H9 (cell line): Measurements from ENCODE around the gene TAS2R40. TPM values are rescaled to one million over a fixed set of nuclear protein-coding genes. Genes with fewer than 3 reads are reported as not detected.

Experiments
- DNase-seq: peaks from one replicate; pipeline ENCODE4 v3.0.0-alpha.2; 2017
- H2AFZ ChIP-seq: one replicate; pipeline ENCODE4 v1.6.1; 2013; ENCODE audit warnings: mild to moderate bottlenecking, low read length, control low read depth, moderate library complexity
- H2AK5ac ChIP-seq: 2 replicates; pipeline ENCODE4 v1.6.1; 2013; ENCODE audit warnings: low read length, control low read depth, mixed read lengths; ENCODE audit not compliant: insufficient read length
- H2BK120ac ChIP-seq: one replicate; pipeline ENCODE4 v1.6.1; 2013; ENCODE audit warnings: low read depth, mild to moderate bottlenecking, low read length, control low read depth, inconsistent platforms; ENCODE audit not compliant: poor library complexity, severe bottlenecking
- H2BK12ac ChIP-seq: 2 replicates; pipeline ENCODE4 v1.6.1; 2013; ENCODE audit warnings: low read length, control low read depth, mixed read lengths, low read depth; ENCODE audit not compliant: insufficient read length
- H2BK15ac ChIP-seq: 2 replicates; pipeline ENCODE4 v1.6.1; 2013; ENCODE audit warnings: low read depth, low read length, control low read depth
- H2BK20ac ChIP-seq: one replicate; pipeline ENCODE4 v1.6.1; 2013; ENCODE audit warnings: low read depth, mild to moderate bottlenecking, low read length, control low read depth, inconsistent platforms; ENCODE audit not compliant: poor library complexity, severe bottlenecking
- H2BK5ac ChIP-seq: 2 replicates; pipeline ENCODE4 v1.6.1; 2013; ENCODE audit warnings: low read length, control low read depth, mixed read lengths; ENCODE audit not compliant: insufficient read length
- H3K14ac ChIP-seq: 2 replicates; pipeline ENCODE4 v1.6.1; 2013; ENCODE audit warnings: low read length, control low read depth; ENCODE audit not compliant: insufficient read depth
- H3K18ac ChIP-seq: 2 replicates; pipeline ENCODE4 v1.6.1; 2013; ENCODE audit warnings: low read depth, mild to moderate bottlenecking, mixed read lengths, low read length, control low read depth; ENCODE audit not compliant: insufficient read length
- H3K23ac ChIP-seq: 2 replicates; pipeline ENCODE4 v1.6.1; 2013; ENCODE audit warnings: low read length, control low read depth, mixed read lengths, low read depth; ENCODE audit not compliant: insufficient read length
- H3K23me2 ChIP-seq: 2 replicates; pipeline ENCODE4 v1.6.1; 2013; ENCODE audit warnings: low read depth, mild to moderate bottlenecking, mixed read lengths, low read length, control low read depth; ENCODE audit not compliant: insufficient read length, poor library complexity, severe bottlenecking
- H3K27ac ChIP-seq: 2 replicates; pipeline ENCODE4 v1.5.1; 2013; ENCODE audit warnings: low read length, control low read depth, mixed read lengths, low read depth; ENCODE audit not compliant: insufficient read length
- H3K27me3 ChIP-seq: 2 replicates; pipeline ENCODE4 v1.6.1; 2013; ENCODE audit warnings: low read length, control low read depth, inconsistent platforms; ENCODE audit not compliant: insufficient read depth
- H3K4ac ChIP-seq: 2 replicates; pipeline ENCODE4 v1.6.1; 2013; ENCODE audit warnings: low read depth, mild to moderate bottlenecking, control low read depth, inconsistent platforms, low read length, moderate library complexity
- H3K4me1 ChIP-seq: 2 replicates; pipeline ENCODE4 v1.6.1; 2013; ENCODE audit warnings: low read length, control low read depth, inconsistent platforms; ENCODE audit not compliant: insufficient read depth
- H3K4me2 ChIP-seq: 2 replicates; pipeline ENCODE4 v1.6.1; 2013; ENCODE audit warnings: low read length, control low read depth, mixed read lengths; ENCODE audit not compliant: insufficient read length, insufficient read depth
- H3K56ac ChIP-seq: 2 replicates; pipeline ENCODE4 v1.6.1; 2013; ENCODE audit warnings: low read depth, mild to moderate bottlenecking, mixed read lengths, low read length, control low read depth; ENCODE audit not compliant: insufficient read length
- H3K79me1 ChIP-seq: 2 replicates; pipeline ENCODE4 v1.6.1; 2013; ENCODE audit warnings: low read depth, mild to moderate bottlenecking, moderate library complexity, low read length, control low read depth, inconsistent platforms; ENCODE audit not compliant: insufficient read depth, poor library complexity, severe bottlenecking
- H3K79me2 ChIP-seq: 2 replicates; pipeline ENCODE4 v1.6.1; 2013; ENCODE audit warnings: low read length, control low read depth, inconsistent platforms; ENCODE audit not compliant: insufficient read depth
- H3K9ac ChIP-seq: 2 replicates; pipeline ENCODE4 v1.6.1; 2013; ENCODE audit warnings: low read length, control low read depth, mixed read lengths; ENCODE audit not compliant: insufficient read length; ENCODE audit errors: extremely low read depth
- H3K9me3 ChIP-seq: one replicate; pipeline ENCODE4 v1.6.1; 2013; ENCODE audit warnings: low read depth, low read length, inconsistent platforms; ENCODE audit not compliant: control insufficient read depth
- H3T11ph ChIP-seq: one replicate; pipeline ENCODE4 v1.6.1; 2013; ENCODE audit warnings: mild to moderate bottlenecking, low read length, control low read depth, inconsistent platforms
- H4K20me1 ChIP-seq: one replicate; pipeline ENCODE4 v1.6.1; 2013; ENCODE audit not compliant: control insufficient read depth, insufficient read length, insufficient read depth
- H4K5ac ChIP-seq: 2 replicates; pipeline ENCODE4 v1.6.1; 2013; ENCODE audit warnings: low read depth, mild to moderate bottlenecking, mixed read lengths, low read length, control low read depth; ENCODE audit not compliant: insufficient read length
- H4K8ac ChIP-seq: replicated peaks from 2 replicates; pipeline ENCODE4 v1.6.1; 2013; ENCODE audit warnings: low read length, control low read depth, mixed read lengths, low read depth; ENCODE audit not compliant: insufficient read length
- H4K91ac ChIP-seq: 2 replicates; pipeline ENCODE4 v1.6.1; 2013; ENCODE audit warnings: low read depth, mild to moderate bottlenecking, moderate library complexity, mixed read lengths, low read length, control low read depth; ENCODE audit not compliant: insufficient read length
- H3K27ac Mint-ChIP-seq, 3 experiments: 2 replicates in 2 of 3; 3 replicates in 1 of 3; pipeline ENCODE4 v1.8.0; 2020 to 2021; ENCODE audit warnings: mixed read lengths in 3 of 3, mild to moderate bottlenecking in 1 of 3, moderate library complexity in 1 of 3
- H3K27me3 Mint-ChIP-seq: 2 replicates; pipeline ENCODE4 v1.8.0; 2021; ENCODE audit warnings: low read depth, mild to moderate bottlenecking, moderate library complexity, mixed read lengths
- H3K36me3 Mint-ChIP-seq, 3 experiments: 2 replicates in 2 of 3; 3 replicates in 1 of 3; pipeline ENCODE4 v1.8.0; 2020 to 2021; ENCODE audit warnings: low read depth in 3 of 3, mixed read lengths in 3 of 3; ENCODE audit not compliant: insufficient read depth in 1 of 3
- H3K4me1 Mint-ChIP-seq, 2 experiments: 2 replicates each; pipeline ENCODE4 v1.8.0; 2020; ENCODE audit warnings: mixed read lengths in 2 of 2
- H3K4me3 Mint-ChIP-seq, 2 experiments: 2 replicates in 1 of 2; 3 replicates in 1 of 2; pipeline ENCODE4 v1.8.0; 2020 to 2021; ENCODE audit warnings: mild to moderate bottlenecking in 2 of 2, mixed read lengths in 2 of 2, moderate library complexity in 1 of 2
- H3K9me3 Mint-ChIP-seq, 2 experiments: 2 replicates in 1 of 2; 3 replicates in 1 of 2; pipeline ENCODE4 v1.8.0; 2020; ENCODE audit warnings: mild to moderate bottlenecking in 2 of 2, mixed read lengths in 2 of 2, moderate library complexity in 1 of 2
- CTCF ChIP-seq: fragments of 200-600 bp; sonication (generic); conservative IDR thresholded peaks from 3 replicates; pipeline ENCODE4 v1.8.0; 2021; ENCODE audit warnings: antibody characterized with exemption, mild to moderate bottlenecking
- WGBS: extraction: QIAGEN DNeasy Blood & Tissue Kit; methylation state at CpG from one replicate; pipeline ENCODE4 v1.1.7; 2013; ENCODE audit warnings: missing lambda C conversion rate, low lambda C conversion rate, mixed read lengths; ENCODE audit not compliant: insufficient read length; ENCODE audit errors: extremely low coverage; 5-methylcytosine and 5-hydroxymethylcytosine counted together
- total RNA-seq: library from RNA; stranded (reverse); gene quantifications from 2 replicates; pipeline ENCODE4 v1.2.1, GENCODE V29; 2021

Gene TAS2R40
- total RNA-seq, 1 experiment from 2014 or later = not detected

GRCh38 chr7:143229054-143229790 lies 7.4 kb downstream of the TAS2R40 start:
- H2BK120ac ChIP-seq = no peak overlapping the region
- H3K14ac ChIP-seq = no peak overlapping the region
- no peaks in the 10 kb centered on the region for H3K36me3 Mint-ChIP-seq
- 0 out of 7 replicates have a peak overlapping the region, but pooled peaks of 1 of the 3 experiments have one; percentile 13 for H3K27ac Mint-ChIP-seq
- no peak for TF ChIP-seq CTCF
- H3K23ac ChIP-seq = no peak overlapping the region
- peaks cover 4% of the 10 kb centered on the region for H3K27me3 Mint-ChIP-seq
- peaks cover 5% of the 10 kb centered on the region for H3K4me1 ChIP-seq
- no peak overlapping the region for H2BK15ac ChIP-seq
- H4K5ac ChIP-seq = no peak overlapping the region
- peaks cover 3 to 7% of the 10 kb centered on the region in 2 experiments; a peak in 2 of 4 replicates for H3K4me1 Mint-ChIP-seq
- no peak overlapping the region for H3K56ac ChIP-seq
- H3K9me3 Mint-ChIP-seq = no peaks in the 10 kb centered on the region
- no peak overlapping the region for H4K91ac ChIP-seq
- no peak overlapping the region for H3K27ac ChIP-seq
- no peak overlapping the region for H4K8ac ChIP-seq
- H3K27me3 ChIP-seq = no peaks in the 10 kb centered on the region
- H3K4me3 Mint-ChIP-seq = no peak overlapping the region
- no peak overlapping the region for H3K18ac ChIP-seq
- H3K79me1 ChIP-seq = no peaks in the 10 kb centered on the region
- no peak overlapping the region for H2BK20ac ChIP-seq
- no peaks in the 10 kb centered on the region for H4K20me1 ChIP-seq
- H3K9ac ChIP-seq = no peak overlapping the region
- no peaks in the 10 kb centered on the region for H3K9me3 ChIP-seq
- H2BK5ac ChIP-seq = no peak overlapping the region
- whole genome bisulfite sequencing = no CpG with 5 or more reads among the region's 9 CpGs
- peak overlapping the region; percentile 65 for H2AFZ ChIP-seq
- no peaks in the 10 kb centered on the region for H3K23me2 ChIP-seq
- no peak overlapping the region for H2AK5ac ChIP-seq
- H3K4ac ChIP-seq = no peak overlapping the region
- H3T11ph ChIP-seq = no peak overlapping the region
- peak; percentile 42 for DNase-seq
- H2BK12ac ChIP-seq = no peak overlapping the region
- H3K79me2 ChIP-seq = no peaks in the 10 kb centered on the region
- no peak overlapping the region for H3K4me2 ChIP-seq
